Measurements from ENCODE around the gene NLRP12. TPM values are rescaled to one million over a fixed set of nuclear protein-coding genes. Genes with fewer than 3 reads are reported as not detected.
"Not testable (repeated sequence)": the region's sequence is repeated elsewhere in the genome, so short reads cannot be mapped to it uniquely, and the experiment has no call there.

NLRP12 gene
- total RNA-seq = 1 to 10 TPM; 1.3 to 2.2 TPM
- polyA plus RNA-seq = 1 to 10 TPM in 1 of 2 donors, not detected in 1; 1.3 TPM
- long read RNA-seq, donor 1, partial matches to known transcripts = 4 of 5 reads
- long read RNA-seq, donor 1, other reads (novel, unspliced or antisense) = 1 of 5 reads
- long read RNA-seq, donor 2 = 0 reads

GRCh38 chr19:53824134-53824611, at the start of gene NLRP12:
NLRP12 (minus strand) TSS chr19:53824314; CDS start chr19:53824174, 140 bp downstream.
- ATAC-seq (ENCODE audit: low FRiP score) (peak; percentile 46), DNase-seq (peak in 1 of 2 donors; percentile 58)
- intact Hi-C loops (cut with DNase I) = no loop called here
- Histone ChIP-seq H3K4me3 (ENCODE audit: low read length in 2 of 2) (no peak within 1 kb of the TSS), H3K4me1 (ENCODE audit: control insufficient read depth in 1 of 2, insufficient read depth in 2 of 2, low read length in 2 of 2) (no peaks in the 10 kb centered on the region), H3K36me3 (ENCODE audit: control insufficient read depth in 1 of 2, insufficient read depth in 2 of 2, low read length in 1 of 2) (no peaks in the 10 kb centered on the region), H3K9me3 (ENCODE audit: control insufficient read depth, low read length) (no peaks in the 10 kb centered on the region), H3K27ac (ENCODE audit: low read depth in 1 of 2, low read length in 2 of 2) (no peak within 1 kb of the TSS), H3K27me3 (ENCODE audit: control insufficient read depth in 1 of 2, insufficient read depth in 2 of 2, low read length in 1 of 2) (no peaks in the 10 kb centered on the region)
- 73% methylated on average over 14 of the region's 14 CpGs for WGBS, 2 donors

- intact Hi-C loops (cut with DNase I) = no loop called here
- WGBS, 2 donors = 73 to 74% methylated on average over 6 of the region's 6 CpGs
- no peaks in the 10 kb centered on the region for H3K4me1 ChIP-seq (ENCODE audit: control insufficient read depth in 1 of 2, insufficient read depth in 2 of 2, low read length in 2 of 2)
- H3K9me3 ChIP-seq (ENCODE audit: control insufficient read depth, low read length) = no peaks in the 10 kb centered on the region
- H3K36me3 ChIP-seq (ENCODE audit: control insufficient read depth in 1 of 2, insufficient read depth in 2 of 2, low read length in 1 of 2) = peaks cover 0 to 12% of the 10 kb centered on the region in 2 donors
- H3K27me3 ChIP-seq (ENCODE audit: control insufficient read depth in 1 of 2, insufficient read depth in 2 of 2, low read length in 1 of 2) = no peaks in the 10 kb centered on the region
- H3K27ac ChIP-seq (ENCODE audit: low read depth in 1 of 2, low read length in 2 of 2) = no peak overlapping the region
- DNase-seq (no peak), ATAC-seq (ENCODE audit: low FRiP score) (no peak)
- no peak overlapping the region for H3K4me3 ChIP-seq (ENCODE audit: low read length in 2 of 2)
These were observed 48.6 kb upstream of the NLRP12 start for GRCh38 chr19:53872762-53873161.

GRCh38 chr19:53871454-53871853, 47.3 kb upstream of the NLRP12 start:
- no peaks in the 10 kb centered on the region for H3K4me1 ChIP-seq (ENCODE audit: control insufficient read depth in 1 of 2, insufficient read depth in 2 of 2, low read length in 2 of 2)
- peaks cover 0 to 12% of the 10 kb centered on the region in 2 donors for H3K36me3 ChIP-seq (ENCODE audit: control insufficient read depth in 1 of 2, insufficient read depth in 2 of 2, low read length in 1 of 2)
- ATAC-seq (ENCODE audit: low FRiP score) (no peak), DNase-seq (no peak)
- no peaks in the 10 kb centered on the region for H3K9me3 ChIP-seq (ENCODE audit: control insufficient read depth, low read length)
- H3K27ac ChIP-seq (ENCODE audit: low read depth in 1 of 2, low read length in 2 of 2) = no peak overlapping the region
- H3K27me3 ChIP-seq (ENCODE audit: control insufficient read depth in 1 of 2, insufficient read depth in 2 of 2, low read length in 1 of 2) = no peaks in the 10 kb centered on the region
- WGBS, 2 donors = 52 to 61% methylated on average over 7 of the region's 7 CpGs
- intact Hi-C loops (cut with DNase I) = no loop called here
- H3K4me3 ChIP-seq (ENCODE audit: low read length in 2 of 2) = no peak overlapping the region

GRCh38 chr19:53870485-53870844, 46.4 kb upstream of the NLRP12 start:
- Histone ChIP-seq H3K4me3 (ENCODE audit: low read length in 2 of 2) (no peak overlapping the region), H3K36me3 (ENCODE audit: control insufficient read depth in 1 of 2, insufficient read depth in 2 of 2, low read length in 1 of 2) (peaks cover 0 to 12% of the 10 kb centered on the region in 2 donors), H3K27me3 (ENCODE audit: control insufficient read depth in 1 of 2, insufficient read depth in 2 of 2, low read length in 1 of 2) (no peaks in the 10 kb centered on the region), H3K9me3 (ENCODE audit: control insufficient read depth, low read length) (no peaks in the 10 kb centered on the region), H3K4me1 (ENCODE audit: control insufficient read depth in 1 of 2, insufficient read depth in 2 of 2, low read length in 2 of 2) (no peaks in the 10 kb centered on the region), H3K27ac (ENCODE audit: low read depth in 1 of 2, low read length in 2 of 2) (no peak overlapping the region)
- DNase-seq = peak; percentile 73 to 78
- intact Hi-C loops (cut with DNase I) = no loop called here
- 49 to 52% methylated on average over 5 of the region's 5 CpGs for WGBS, 2 donors
- ATAC-seq (ENCODE audit: low FRiP score) = no peak

GRCh38 chr19:53869805-53870484, 45.8 kb upstream of the NLRP12 start:
- DNase-seq; H3K4me1 ChIP-seq (ENCODE audit: control insufficient read depth in 1 of 2, insufficient read depth in 2 of 2, low read length in 2 of 2); H3K9me3 ChIP-seq (ENCODE audit: control insufficient read depth, low read length); H3K27ac ChIP-seq (ENCODE audit: low read depth in 1 of 2, low read length in 2 of 2); ATAC-seq (ENCODE audit: low FRiP score); H3K27me3 ChIP-seq (ENCODE audit: control insufficient read depth in 1 of 2, insufficient read depth in 2 of 2, low read length in 1 of 2): not testable (repeated sequence)
- 0 to 2% methylated on average over 15 to 24 of the region's 24 CpGs for WGBS, 2 donors
- intact Hi-C loops (cut with DNase I) = loop anchor here (5.0 to 10.0 kb wide), 5 partner anchors 245 to 1245 kb away; partner anchors contain the start of genes TSEN34 (in 2 of the 2), LENG8 (in 1 of the 2), PPP1R12C (in 1 of the 2) and PRPF31 (in 1 of the 2)
- peaks cover 0 to 12% of the 10 kb centered on the region in 2 donors for H3K36me3 ChIP-seq (ENCODE audit: control insufficient read depth in 1 of 2, insufficient read depth in 2 of 2, low read length in 1 of 2)
- peak overlapping the region; percentile 91 to 99 for H3K4me3 ChIP-seq (ENCODE audit: low read length in 2 of 2)

GRCh38 chr19:53868892-53869804, 45.0 kb upstream of the NLRP12 start:
- H3K4me3 ChIP-seq (ENCODE audit: low read length in 2 of 2) = peak overlapping the region; percentile 91 to 99
- H3K27ac ChIP-seq (ENCODE audit: low read depth in 1 of 2, low read length in 2 of 2) = peak overlapping the region; percentile 94 to 98
- H3K9me3 ChIP-seq (ENCODE audit: control insufficient read depth, low read length) = no peaks in the 10 kb centered on the region
- H3K27me3 ChIP-seq (ENCODE audit: control insufficient read depth in 1 of 2, insufficient read depth in 2 of 2, low read length in 1 of 2) = no peaks in the 10 kb centered on the region
- peaks cover 0 to 8% of the 10 kb centered on the region in 2 donors for H3K36me3 ChIP-seq (ENCODE audit: control insufficient read depth in 1 of 2, insufficient read depth in 2 of 2, low read length in 1 of 2)
- DNase-seq = peak; percentile 93 to 97
- no peaks in the 10 kb centered on the region for H3K4me1 ChIP-seq (ENCODE audit: control insufficient read depth in 1 of 2, insufficient read depth in 2 of 2, low read length in 2 of 2)
- WGBS, 2 donors = 0 to 1% methylated on average over 54 to 75 of the region's 75 CpGs
- intact Hi-C loops (cut with DNase I) = loop anchor here (5.0 to 10.0 kb wide), 5 partner anchors 246 to 1246 kb away; partner anchors contain the start of genes TSEN34 (in 2 of the 2), LENG8 (in 1 of the 2), PPP1R12C (in 1 of the 2) and PRPF31 (in 1 of the 2)
- peak; percentile 68 for ATAC-seq (ENCODE audit: low FRiP score)

GRCh38 chr19:53868091-53868891, 44.2 kb upstream of the NLRP12 start:
- WGBS, 2 donors = 0 to 1% methylated on average over 28 to 36 of the region's 37 CpGs
- Histone ChIP-seq H3K9me3 (ENCODE audit: control insufficient read depth, low read length) (no peaks in the 10 kb centered on the region), H3K27me3 (ENCODE audit: control insufficient read depth in 1 of 2, insufficient read depth in 2 of 2, low read length in 1 of 2) (no peaks in the 10 kb centered on the region)

More at GRCh38 chr19:53868091-53868891, 44.2 kb upstream of the NLRP12 start:
- Histone ChIP-seq H3K4me1 (ENCODE audit: control insufficient read depth in 1 of 2, insufficient read depth in 2 of 2, low read length in 2 of 2) (no peaks in the 10 kb centered on the region), H3K36me3 (ENCODE audit: control insufficient read depth in 1 of 2, insufficient read depth in 2 of 2, low read length in 1 of 2) (peaks cover 0 to 2% of the 10 kb centered on the region in 2 donors), H3K27ac (ENCODE audit: low read depth in 1 of 2, low read length in 2 of 2) (peak overlapping the region; percentile 94 to 98), H3K4me3 (ENCODE audit: low read length in 2 of 2) (peak overlapping the region; percentile 91 to 99)
- intact Hi-C loops (cut with DNase I) = loop anchor here (5.0 to 10.0 kb wide), 5 partner anchors 247 to 1247 kb away; partner anchors contain the start of genes TSEN34 (in 2 of the 2), LENG8 (in 1 of the 2), PPP1R12C (in 1 of the 2) and PRPF31 (in 1 of the 2)
- DNase-seq (peak; percentile 76 to 89), ATAC-seq (ENCODE audit: low FRiP score) (peak; percentile 33)
